T follicular helper cell (primary cell): ENCODE results near the gene RETREG2.

ENCODE experiments used
- DNase-seq: peaks from one replicate; pipeline ENCODE4 v3.0.0-alpha.2; 2020; ENCODE audit warnings: low read depth
- total RNA-seq, 2 experiments: gene quantifications; one replicate each; lab custom pipeline; 2026; lab: John Stamatoyannopoulos, UW

Gene RETREG2, protein sequence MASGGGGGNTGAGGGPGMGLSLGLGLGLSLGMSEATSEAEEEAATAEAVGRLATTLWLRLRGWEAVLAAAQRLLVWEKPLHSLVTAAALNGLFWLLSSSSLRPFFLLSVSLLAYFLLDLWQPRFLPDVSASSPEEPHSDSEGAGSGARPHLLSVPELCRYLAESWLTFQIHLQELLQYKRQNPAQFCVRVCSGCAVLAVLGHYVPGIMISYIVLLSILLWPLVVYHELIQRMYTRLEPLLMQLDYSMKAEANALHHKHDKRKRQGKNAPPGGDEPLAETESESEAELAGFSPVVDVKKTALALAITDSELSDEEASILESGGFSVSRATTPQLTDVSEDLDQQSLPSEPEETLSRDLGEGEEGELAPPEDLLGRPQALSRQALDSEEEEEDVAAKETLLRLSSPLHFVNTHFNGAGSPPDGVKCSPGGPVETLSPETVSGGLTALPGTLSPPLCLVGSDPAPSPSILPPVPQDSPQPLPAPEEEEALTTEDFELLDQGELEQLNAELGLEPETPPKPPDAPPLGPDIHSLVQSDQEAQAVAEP
- total RNA-seq, result 88.4 to 218 reads per million in 2 experiments

- peak; percentile 75 for DNase-seq
These were observed at the start of gene RETREG2 for GRCh38 chr2:219177552-219178376. Gene RETREG2 (plus strand): TSS chr2:219178275. CDS start chr2:219178353, 78 bp downstream.

GRCh38 chr2:219128396-219128795 lies 49.7 kb upstream of the RETREG2 start:
- no peak for DNase-seq

GRCh38 chr2:219129589-219129988 lies 48.5 kb upstream of the RETREG2 start:
- no peak for DNase-seq

DNA sequence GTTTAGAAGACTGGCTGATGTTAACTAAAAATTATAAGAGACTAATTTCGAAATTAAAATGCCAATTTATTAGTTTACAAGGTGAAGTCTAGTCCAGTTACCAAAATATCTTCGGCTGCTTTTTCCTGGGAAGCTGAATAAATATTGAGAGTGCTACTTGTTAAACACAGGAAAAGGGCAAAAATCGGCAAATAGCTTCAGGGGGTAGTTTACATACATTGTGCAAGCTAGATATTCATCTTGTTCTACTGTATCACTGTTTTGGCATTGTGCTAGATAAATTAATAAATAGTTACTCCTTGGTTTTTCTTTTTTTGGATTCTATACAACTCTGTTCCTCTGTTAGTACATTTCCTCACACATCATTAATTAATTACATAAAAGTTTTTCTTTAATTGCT lies 46.7 kb upstream of the RETREG2 start:
- DNase-seq, result no peak

DNA sequence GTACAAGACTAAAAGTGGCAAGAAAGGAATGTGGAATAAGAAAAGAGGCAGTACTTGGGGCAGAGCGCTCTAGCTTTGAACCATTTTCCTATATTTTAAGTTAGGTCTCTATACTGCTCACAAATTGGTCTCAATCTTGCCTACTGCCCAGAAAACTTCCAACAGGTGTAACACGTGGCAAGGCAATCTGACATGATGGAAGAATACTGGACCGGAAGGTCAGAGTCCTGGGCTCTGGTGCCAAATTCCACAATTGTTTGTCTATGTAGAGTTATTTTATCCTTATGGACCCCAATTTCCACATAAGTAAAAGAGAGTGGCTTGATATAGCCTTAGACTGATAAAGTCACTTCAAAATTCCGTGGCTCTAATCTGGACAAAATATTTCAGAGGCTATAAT lies 46.3 kb upstream of the RETREG2 start:
- DNase-seq, result no peak

DNA sequence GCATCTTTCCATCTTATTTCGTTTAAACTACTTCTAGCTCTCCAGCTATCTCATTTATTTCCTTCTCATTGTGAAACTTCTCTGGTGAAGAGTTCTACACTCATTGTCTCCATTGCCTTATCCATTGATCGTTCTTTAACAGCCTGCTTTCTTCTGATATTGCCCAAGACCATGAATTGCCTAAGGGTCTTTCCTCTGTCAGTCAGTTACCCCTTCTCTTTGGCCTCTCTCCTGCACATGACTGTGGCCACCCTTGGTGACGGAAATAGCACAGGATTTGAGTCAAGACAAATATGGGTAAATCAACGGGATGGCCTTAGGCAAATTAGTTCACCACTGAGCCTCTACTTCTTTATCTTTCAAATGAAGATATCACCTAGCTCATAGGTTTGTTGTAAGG lies 44.1 kb upstream of the RETREG2 start:
- DNase-seq, result no peak

GRCh38 chr2:219140722-219141121 lies 37.4 kb upstream of the RETREG2 start:
- DNase-seq, result no peak

- no peak for DNase-seq
These were observed 35.7 kb upstream of the RETREG2 start for GRCh38 chr2:219142329-219142728.

- no peak for DNase-seq
These were observed 28.4 kb upstream of the RETREG2 start for GRCh38 chr2:219149667-219150066.

- DNase-seq, result peak; percentile 10
These were observed 22.9 kb upstream of the RETREG2 start for GRCh38 chr2:219155054-219155644.

DNA sequence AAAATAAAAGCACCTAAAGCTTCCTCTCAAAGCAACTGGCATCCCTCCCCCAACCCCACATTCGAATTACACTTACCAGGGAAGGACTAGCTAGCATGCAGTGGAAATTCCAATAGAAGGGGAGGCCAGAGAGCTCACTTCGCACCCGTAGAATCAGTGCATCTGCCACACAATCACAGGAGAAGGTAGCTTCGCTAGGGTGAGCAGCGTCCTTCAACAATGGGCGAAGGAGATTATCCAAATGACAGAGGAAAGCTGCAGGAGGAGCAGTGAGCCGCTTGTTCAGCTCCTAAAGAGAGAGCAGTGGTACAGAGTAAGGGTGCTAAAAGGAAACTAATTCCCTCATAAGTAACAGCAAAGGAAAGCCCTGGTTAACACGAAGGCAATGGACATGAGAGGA lies 20.7 kb upstream of the RETREG2 start:
- DNase-seq, result no peak

DNA sequence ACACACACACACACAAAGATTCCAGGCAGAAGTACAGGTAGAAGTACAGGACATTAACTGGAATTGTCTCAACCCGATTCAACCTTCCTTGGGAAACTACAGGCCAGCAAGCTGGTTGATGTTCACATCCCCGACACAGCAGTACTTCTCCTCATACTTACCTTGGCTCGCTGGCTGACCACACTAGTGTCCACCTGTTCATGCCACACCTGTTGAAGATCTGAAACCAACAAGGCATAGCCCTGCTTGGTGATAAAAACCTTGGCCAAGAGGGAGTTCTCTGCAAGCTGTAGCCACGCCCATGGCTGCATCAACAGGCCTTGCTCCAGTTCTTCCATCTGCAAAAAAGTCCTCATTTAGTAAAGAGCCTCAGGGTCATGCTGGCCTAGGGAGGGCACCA lies 20.1 kb upstream of the RETREG2 start:
- no peak for DNase-seq

GRCh38 chr2:219158586-219158985 lies 19.5 kb upstream of the RETREG2 start:
- DNase-seq, result no peak

DNA sequence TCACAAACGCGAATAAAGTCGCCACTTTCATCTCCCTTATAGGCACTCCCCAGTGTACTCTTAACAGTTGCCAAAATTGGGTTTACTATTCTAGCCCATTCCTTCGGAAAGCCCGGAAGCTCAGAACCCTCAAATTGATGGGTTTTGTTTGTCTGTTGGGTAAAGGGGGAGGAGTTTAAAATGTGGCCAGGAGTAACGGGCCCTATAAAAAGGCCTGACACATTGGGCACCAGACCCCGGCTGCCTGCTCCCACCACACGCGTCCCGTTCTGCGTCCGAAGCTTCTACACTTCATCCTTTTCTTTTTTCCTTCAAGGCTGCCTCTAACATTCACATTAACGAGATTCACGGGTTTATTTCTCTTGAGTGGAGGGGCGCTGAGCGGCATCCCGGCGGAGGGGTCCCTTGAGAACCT lies 18.3 kb upstream of the RETREG2 start:
- no peak for DNase-seq

- peak; percentile 83 for DNase-seq
These were observed 17.7 kb upstream of the RETREG2 start, which contains the start of gene NHEJ1 for GRCh38 chr2:219160186-219161017. Gene NHEJ1 (minus strand): TSS chr2:219160815. CDS start chr2:219158362, 2,453 bp downstream.

GRCh38 chr2:219161097-219161496 lies 17.0 kb upstream of the RETREG2 start:
- no peak for DNase-seq

DNA sequence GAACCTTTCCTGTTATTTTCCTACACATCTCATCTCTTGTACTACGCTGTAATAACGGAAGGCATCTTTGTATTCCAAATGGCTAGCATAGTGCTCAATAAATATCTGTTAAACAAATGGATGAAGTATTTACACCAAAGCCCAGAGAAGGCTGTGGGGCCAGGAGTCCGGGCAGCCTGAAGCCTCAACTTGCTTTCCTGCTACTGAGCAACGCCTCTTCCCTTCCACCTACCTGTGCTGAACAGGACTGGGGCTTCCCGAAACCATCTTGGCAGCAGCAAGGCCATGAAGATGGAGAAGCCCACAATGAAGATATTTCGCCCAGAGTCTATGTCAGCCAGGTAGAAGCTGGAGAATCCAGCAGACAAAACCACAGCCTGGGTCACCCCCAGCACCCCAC lies 14.9 kb upstream of the RETREG2 start:
- DNase-seq, result no peak

DNA sequence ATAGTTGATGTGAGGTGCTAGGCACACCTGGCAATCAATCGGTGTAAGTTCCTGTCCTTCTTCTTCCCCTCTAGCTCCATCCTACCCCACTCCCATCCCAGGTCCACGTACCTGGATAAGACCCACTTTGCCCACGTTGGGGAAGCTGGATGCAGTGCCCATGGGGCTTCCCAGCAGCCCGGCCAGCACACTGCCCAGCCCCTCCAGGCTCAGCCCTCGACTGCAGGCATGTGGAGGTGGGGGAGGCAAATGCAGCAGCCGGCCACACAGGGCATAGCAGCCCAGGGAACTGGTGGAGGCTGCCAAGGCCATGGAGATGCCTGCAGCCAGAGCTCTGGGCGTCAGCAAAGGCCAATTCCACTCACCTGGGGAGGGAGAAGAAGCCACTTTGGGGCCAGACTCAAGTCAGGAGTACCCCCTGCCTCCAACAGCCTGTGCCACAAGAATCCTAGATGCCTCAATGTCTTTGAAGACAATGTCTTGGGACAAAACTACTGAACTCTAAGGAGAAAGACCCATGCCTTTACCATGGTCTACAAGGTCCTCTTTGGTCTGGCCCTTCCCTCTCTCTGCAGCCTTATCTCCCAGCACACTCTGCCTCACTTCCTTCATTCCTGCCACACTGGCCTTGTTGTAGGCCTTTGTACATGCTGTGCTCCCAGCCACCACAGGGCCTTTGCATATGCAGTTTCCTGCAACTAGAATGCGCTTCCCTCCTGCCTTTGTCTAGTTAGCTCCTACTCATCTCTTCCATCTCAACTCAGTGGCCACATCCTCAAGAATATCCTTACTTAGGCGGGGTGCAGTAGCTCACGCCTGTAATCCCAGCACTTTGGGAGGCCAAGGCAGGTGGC lies 12.8 kb upstream of the RETREG2 start:
- no peak for DNase-seq

- no peak for DNase-seq
These were observed 10.1 kb upstream of the RETREG2 start for GRCh38 chr2:219167997-219168396.

- no peak for DNase-seq
These were observed 9.5 kb upstream of the RETREG2 start for GRCh38 chr2:219168526-219168925.
